CD4-positive, alpha-beta T cell treated with Interleukin-17A for 1 hour (primary cell): Measurements from ENCODE around the gene UBE2M.
"Not testable (repeated sequence)": the region's sequence is repeated elsewhere in the genome, so short reads cannot be mapped to it uniquely, and the experiment has no call there.

Experiments
- DNase-seq: peaks from one replicate; pipeline ENCODE4 v3.0.0-alpha.2; 2020

Gene UBE2M

DNA sequence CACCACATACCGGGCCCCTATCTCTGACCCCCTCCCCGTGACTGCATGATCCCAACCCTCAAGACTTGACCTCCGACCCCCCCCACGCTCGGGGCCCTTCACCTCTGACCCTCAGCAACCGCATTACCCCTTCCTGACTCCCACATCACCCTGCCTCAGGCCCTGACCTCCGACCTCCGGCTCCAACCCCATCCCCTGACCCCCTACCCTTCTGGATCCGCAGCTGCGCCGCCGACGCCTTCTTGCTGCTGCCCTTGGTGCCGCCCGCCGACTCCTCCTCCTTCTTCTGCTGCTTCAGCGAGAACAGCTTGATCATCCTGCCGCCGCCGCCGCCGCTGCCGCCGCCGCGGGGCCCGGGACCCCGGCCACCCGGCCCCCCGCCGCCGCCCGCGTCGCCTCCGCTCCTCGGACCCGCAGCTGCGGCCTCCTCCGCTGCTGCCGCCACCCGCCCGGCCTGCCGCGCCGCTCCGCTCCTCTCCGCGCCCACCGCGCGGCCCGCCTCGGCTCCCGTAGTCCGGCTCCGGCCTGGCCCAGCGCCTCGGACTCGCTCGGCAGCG is at the start of gene UBE2M:
Gene UBE2M, minus strand, starts transcription at position 546 of the 557 bp plus-strand sequence. Its CDS starts 230 bp downstream, at position 316.
- DNase-seq: peak; percentile 66

DNA sequence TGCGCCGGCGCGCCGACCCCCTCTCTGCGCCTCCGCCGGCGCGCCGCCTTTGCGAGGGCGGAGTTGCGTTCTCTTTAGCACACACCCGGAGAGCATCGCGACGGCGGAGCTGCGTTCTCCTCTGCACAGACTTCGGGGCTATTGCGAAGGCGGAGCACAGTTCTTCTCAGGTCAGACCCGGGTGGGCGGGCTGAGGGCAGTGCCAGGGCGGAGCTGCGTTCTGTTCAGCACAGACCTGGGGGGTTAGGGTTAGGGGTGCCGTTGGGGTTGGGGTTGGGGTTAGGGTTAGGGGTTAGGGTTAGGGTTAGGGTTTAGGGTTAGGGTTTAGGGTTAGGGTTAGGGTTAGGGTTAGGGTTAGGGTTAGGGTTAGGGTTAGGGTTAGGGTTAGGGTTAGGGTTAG is 48.8 kb upstream of the UBE2M start:
- not testable (repeated sequence) for DNase-seq

DNA sequence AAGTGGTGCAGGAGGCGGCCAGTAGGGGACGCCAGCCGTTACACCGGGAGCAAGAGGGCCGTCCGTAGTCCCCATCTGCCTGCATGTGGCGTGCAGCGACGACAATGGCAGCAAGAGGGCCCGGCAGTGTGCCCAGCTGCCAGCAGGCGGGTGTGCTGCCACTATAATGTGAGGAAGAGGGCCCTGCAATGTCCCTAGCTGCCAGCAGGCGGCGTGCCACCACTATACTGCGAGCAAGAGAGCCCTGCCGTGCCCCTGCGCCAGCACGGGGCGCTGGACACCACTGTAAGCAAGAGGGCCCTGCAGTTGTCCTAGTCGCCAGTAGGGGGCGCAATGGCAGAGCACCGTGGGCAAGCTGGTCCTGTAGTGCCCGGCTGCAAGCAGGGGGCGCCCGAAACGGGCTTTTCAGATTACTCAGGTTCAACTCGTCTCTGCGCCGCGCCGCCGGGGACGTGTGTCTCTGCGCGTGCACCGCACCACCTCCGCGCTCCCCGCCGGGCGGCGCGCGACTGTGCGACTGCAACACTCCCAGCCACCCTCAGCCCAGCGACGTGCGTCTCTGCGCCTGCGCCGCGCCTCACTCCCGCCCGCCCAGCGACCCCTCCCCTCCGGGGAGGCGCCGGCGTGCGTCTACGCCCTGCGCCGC is 48.0 kb upstream of the UBE2M start:
- DNase-seq: not testable (repeated sequence)

DNA sequence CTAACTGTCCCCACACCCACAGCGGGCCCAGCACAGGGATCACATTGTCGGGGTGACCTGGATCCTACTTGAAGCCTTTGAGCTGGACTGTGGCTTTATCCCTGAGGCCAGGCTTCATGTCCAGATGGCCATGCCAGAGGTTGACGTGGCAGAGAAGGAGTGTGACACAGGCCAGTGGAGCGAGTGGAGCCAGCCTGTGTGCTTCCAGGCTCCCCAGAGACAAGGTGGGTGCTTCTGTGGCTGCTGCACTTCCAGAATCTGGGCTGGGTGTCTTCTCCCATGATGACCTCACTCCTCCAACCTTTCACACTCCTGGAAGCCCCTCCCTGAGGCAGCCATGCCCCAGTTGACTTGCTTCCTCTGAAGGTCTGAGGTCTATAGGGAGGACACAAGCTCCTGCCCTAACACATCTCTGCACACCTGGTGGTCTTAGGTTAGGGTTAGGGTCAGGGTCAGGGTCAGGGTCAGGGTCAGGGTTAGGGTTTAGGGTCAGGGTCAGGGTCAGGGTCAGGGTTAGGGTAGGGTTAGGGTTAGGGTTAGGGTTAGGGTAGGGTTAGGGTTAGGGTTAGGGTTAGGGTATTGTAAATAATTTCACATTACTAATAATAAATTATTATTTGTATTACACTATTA is 27.8 kb upstream of the UBE2M start:
- no peak for DNase-seq

DNA sequence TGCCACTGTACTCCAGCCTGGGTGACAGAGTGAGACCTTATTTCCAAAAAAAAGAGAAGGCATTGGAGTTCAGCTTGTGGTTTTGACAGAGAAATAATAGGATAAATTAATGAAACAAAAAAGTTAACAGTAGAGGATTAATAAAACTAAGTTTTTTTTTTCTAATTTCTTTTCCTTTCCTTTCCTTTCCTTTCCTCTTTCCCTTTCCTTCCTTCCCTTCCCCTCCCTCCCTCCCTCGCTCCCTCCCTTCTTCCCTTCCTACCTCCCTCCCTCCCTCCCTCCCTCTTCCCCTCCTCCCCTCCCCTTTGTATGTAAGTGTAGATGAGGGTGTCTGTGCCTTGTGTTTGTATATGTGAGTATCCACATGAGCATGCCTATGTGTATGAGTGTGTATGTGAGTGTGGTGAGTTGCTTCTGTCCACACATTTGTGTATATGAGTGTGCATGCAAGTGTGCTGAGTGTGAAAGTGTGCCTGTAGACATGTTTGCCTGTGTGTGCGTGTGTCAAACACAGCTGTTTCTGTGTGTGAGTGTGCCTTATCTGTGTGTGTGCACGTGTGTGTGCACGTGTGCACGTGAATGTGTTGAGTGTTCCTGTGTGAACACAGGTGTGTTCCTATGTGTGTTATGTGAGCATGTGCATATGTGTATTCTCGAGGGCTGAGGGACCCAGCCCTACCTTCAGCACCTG is 27.2 kb upstream of the UBE2M start:
- no peak for DNase-seq

DNA sequence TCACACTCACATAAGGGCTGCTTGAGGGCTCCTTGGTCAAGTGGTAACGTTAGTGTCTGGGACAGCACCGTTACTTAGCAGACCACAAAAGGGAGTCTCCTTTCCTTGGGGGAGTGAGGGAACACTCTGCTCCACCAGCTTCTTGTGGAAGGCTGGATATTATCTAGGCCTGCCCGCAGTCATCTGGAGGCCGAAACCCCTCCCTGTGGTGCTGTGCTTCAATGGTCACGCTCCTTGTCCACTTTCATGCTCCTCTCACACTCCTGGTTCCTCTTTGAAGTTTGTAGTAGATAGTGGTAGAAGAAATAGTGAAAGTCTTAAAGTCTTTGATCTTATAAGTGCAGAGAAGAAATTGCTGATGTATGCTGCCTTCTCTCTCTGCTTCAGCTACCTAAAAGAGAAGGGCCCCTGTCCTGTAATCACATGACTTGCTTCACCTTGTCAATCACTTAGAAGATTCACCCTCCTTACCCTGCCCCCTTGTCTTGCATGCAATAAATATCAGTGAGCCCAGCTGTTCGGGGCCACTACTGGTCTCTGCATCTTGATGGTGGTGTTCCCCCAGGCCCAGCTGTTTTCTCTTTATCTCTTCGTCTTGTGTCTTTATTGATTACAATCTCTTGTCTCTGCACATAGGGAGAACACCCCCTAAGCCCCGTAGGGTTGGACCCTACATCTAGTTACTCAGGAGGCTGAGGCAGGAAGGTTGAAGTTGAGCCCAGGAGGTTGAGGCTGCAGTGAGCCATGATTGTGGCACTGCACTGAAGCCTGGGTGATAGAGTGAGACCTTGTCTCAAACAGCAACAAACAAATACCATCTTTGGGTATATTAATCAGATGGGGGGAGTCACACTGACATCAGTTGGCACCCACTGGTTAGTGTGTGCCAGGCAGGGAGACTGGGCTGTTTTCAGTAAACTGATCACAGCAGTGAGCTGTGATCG is 26.4 kb upstream of the UBE2M start:
- no peak for DNase-seq

DNA sequence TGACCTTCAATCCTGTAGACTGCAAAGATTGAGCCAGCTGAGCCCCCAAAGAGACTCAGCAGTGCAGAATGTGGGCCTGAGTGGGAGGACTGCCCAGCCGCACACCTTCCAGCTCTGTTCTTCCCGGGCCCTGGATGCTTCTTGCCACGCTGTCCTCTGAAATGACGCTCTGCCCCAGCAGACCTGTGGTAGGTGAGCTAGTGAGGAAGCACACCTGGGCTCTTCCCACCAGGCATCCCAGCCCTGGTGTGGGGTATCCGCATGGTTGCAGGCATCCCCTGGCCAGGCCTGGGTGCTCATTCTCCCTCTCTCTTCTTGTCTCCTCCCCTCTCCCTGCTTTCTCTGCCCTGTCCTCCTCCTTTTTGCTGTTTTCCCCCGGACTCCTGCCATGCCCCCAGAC is 24.6 kb upstream of the UBE2M start:
- DNase-seq: no peak

DNA sequence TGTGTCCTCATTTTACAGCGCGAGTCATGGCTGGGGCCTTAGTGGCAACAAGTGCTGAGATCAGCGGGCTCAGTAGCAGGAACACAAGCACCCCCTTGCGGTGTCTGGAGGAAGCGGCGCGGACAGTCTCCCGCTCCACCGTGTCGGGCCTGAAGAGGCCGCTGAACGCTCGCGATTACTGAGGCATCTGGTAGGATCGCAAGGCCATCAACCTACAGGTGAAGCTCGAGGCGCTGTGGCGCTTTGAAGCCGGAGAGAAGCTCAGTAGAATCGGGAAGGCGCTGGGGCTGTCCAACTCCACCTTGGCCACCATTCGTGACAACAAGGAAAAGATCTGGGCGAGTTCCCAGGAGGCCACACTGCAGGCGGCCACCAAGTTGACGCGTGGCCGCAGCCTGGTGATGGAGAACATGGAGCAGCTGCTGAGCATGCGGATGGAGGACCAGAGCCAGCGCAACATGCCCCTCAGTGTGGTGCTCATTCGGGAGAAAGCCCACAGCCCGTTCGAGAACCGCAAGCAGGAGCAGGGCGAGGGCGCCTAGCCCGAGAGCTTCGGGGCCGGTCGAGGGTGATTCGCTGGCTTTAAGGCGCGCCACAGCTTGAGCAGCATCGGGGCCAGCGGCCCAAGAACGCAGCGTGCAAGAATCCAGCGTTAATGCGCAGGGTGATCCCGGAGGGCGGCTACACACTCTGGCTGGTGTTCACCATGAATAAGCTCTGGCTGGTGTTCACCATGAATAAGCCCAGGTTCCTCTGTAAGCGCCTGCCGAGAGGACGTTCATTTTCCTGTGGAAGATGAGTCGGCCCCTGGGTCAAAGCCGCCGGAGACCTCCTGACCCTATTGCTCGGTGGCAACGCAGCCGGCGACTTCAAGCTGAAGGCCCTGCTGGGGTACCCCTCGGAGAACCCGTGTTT is 23.1 kb upstream of the UBE2M start:
- peak; percentile 93 for DNase-seq

DNA sequence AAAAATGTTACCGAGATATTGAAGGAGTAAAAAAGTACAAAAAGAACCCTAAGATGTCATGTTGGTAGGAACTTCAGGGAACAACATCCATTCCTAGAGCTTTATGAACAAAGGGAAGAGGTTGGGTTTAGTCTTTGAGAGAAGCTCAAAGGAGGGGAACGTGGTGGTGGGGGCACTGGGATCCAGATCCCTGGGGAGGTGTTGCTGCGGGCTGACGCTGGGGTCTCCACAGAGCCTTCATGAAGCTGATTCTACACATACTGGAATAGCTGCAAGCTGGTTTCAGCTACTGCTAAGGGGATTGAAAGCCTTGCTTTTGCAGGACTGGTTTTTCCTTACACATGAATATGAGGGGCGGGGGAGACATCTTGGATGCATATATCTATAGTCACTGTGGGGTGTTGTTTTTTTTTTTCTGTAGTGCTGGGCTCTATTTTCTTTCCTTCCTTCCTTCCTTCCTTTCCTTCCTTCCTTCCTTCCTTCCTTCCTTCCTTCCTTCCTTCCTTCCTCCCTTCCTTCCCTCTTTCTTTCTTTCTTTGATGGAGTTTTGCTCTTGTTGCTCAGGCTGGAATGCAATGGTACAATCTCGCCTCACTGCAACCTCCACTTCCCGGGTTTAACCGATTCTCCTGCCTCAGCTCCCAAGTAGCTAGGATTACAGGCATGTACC is 21.2 kb upstream of the UBE2M start:
- DNase-seq: no peak

DNA sequence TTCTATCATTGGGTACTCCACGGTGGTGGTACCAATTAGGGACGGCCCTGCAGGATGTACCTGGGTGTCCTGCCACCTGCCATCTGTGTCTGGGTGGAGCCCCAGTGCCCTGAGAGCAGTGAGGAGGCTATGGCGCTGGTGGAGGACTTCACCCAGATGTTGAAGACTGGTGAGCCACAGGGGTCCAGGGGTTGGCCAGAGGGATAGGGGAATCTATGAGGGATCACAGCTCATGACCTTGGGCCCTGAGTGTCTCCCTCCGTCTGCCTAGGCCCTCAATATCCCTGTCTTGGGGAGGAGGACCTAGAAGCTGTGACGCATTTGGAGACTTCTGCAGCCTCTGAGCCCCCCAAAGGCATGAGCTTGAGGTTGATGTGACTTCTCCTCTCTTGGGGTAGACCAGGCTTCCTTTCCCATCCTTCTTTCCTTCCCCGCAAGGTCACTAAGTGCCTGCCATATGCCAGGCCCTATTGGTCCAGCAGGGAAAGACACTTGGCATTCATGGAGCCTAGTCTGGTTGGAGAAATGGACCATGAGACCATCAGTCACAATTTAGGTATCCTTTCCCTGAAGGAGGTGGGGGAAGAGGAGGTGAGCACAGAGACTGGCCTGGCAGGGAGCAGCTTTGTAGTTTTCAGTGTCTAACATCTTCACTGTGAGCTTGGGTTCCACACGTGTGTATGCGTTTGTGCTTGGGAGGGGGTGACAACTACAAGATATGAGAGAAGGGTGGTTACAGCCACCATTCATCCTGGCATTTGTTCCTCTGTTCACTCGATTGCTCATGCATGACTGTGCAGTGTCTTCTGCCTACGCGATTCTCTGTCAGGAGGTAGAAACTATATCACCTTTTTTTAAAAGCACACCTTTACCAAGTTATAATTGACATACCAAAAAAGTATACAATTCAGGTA is 19.9 kb upstream of the UBE2M start:
- no peak for DNase-seq

DNA sequence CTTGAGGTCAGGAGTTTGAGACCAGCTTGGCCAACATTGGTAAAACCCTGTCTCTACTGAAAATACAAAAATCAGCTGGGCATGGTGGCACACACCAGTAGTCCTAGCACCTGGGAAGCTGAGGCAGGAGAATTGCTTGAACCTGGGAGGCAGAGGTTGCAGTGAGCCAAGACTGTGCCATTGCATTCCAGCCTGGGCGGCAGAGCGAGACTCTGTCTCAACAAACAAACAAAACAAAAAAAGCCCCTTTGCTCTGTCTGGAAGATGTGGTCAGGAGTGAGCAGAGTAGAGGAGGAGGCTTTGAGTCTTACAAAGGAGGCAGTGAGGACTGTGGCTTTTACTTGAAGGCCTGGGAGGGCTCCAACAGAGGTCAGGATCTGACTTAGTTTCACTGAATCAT is 19.2 kb upstream of the UBE2M start:
- DNase-seq: not testable (repeated sequence)

DNA sequence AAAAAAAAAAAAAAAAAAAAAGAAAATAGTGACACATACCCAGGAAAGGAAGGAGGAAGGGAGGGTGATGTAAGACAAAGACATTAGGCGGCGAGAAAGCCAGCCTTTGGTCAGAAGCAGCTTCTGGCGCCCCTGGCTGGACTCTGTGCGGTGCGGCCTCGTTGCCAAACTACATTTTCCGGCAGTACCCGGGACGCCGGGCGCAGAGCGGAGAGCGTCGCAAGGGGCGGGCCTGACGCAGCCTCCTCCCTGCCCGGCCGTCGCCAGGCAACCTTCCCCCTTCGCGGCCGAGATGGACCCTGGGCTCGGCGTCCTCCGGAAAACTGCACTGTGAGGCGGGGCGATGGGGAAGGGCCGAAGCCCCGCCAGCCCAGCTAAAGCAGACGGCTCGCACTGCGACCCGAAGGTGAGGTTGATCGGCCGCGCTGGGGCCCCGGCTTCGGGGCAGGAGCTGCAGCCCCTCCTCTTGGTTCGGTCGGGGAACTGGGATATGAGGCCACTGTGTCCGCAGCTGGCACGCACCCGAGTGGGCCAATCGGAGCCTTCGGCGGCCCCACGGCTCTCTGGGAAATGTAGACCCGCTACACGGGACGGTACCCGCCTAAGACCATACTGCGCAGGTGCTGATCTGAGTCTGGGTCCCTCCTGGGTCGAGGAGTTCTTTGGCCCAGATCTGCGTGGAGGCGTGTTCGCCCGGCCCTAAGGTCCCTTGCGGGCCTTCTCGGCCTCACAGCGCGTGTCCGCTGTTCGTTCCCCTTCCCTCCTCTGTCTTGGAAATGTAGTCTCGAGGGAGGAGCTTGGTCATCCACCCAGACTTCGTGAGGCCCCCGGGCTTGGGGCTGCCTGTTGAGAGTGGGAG is 17.0 kb upstream of the UBE2M start:
- peak; percentile 86 for DNase-seq

DNA sequence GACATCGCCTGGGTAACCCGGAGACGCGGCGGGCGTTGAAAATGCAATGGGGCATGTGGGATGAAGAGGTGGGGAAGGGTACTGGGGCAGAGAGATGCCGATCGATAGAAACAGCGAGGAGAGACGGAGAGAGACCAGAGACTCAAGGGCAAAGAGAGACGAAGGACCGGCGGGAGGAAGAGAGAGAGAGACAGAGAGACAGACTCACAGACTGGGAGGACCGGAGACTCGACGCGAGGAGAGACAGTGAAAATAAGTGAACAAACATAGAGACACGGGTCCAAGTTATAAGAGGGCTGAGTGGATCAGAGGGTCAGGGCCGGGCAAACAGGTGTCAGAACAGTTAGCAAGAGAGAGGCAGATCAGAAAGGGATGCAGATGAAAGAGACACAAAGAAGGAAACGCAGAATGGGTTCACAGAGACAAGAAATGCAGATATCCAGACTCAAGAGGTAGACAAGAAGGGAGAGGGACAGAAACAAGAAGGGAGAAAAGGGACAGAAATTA is 15.3 kb upstream of the UBE2M start:
- no peak for DNase-seq

DNA sequence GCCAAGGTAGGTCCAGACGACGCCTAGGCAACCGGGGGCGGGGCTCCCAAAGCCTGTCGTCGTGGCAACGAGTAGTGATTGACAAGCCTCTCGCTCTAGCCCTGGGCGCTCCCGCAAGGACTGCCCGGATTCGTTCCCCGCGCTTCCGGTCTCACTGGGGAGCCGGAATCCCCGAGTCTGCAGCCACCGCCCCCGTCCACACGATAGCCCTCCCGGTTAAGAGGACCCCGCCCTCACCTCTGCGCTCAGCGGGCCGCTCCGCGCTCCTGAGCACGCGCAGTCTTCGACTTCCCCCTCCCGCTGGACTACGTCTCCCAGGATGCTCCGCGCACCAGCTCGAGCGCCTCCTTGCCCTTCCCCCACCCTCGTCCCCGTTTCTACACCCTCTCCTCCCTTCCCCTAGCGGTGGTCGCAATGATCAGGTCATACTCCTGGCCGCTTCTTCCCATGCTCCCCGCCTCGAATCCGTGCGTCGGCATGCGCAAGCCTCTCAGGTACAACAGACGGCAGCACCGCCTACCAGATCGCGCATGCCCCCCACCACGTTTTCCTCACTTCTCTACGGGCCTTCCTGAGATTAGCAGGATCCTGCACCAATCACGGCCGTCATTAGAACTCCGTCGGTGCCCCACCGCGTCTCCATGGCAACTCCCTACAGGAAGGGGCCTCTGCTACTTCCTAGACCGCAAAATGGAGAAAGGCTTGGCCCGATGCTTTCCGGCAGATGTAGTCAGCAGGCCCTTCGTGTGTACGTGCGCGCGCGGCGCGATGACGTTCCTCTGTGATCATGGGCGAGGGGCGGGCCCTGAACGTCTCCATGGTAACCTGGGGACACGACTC is 14.6 kb upstream of the UBE2M start, which contains the start of gene MZF1:
Gene MZF1, minus strand, starts transcription at position 518 of the 840 bp plus-strand sequence. CDS start 1,946 bp downstream, outside the sequence.
- DNase-seq: peak; percentile 100

DNA sequence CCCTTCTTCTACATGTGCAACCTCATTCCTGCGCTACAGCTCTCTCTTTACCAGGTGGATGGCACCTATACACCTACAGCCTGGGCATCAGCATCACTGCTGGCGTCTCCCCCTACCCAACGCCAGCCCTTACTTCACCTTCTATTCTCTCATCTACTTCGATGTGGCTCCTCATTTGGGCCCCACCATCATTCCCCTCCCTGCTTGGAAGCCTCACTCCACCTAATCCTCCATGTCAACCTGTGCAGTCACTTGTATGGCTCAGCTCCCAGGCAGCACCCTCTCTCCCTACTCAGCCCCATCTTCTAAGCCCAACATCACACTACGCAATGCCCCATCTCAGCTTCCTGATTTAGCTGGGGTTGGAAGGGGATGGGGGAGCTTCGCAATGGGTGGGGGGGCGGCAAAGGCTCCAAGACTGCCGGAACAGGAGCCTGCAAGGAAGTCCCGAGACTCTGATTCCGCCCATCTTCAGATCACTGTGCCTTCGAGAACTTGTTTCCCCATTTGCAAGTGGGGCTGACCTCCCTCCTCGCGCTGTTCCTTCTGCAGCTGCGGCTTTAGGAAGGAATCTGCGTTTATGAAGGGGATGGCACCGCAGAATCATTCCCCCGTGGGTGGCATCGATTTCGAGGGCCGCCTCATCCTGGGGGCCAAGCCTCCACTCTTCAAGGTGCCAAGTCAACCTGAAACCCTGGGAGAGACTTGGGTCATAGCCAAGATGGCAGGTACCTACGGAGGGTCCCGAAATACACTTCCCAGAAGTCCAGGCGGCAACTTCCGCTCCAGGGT is 13.8 kb upstream of the UBE2M start:
- no peak for DNase-seq

DNA sequence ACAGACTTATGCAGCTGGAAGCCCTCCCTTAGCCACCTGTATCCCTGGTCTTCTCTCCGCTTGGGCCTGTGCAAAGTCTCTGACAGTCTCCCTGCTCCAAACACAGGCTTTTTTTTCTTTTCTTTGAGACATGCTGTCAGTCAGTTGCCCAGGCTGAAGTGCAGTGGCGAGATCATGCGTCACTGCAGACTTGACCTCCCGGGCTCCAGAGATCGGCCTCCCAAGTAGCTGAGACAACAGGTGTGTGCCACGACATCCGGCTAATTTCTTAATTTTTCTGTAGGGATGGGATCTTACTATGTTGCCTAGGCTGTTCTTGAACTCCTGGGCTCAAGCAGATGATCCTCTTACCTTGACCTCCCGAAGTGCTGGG is 13.2 kb upstream of the UBE2M start:
- DNase-seq: no peak
